ENCODE measurements around the gene CDC42EP5. TPM values are rescaled to one million over a fixed set of nuclear protein-coding genes. Genes with fewer than 3 reads are reported as not detected.

CDC42EP5 gene
- total RNA-seq, 1 donor from 2014 or later: 6.7 TPM

DNA sequence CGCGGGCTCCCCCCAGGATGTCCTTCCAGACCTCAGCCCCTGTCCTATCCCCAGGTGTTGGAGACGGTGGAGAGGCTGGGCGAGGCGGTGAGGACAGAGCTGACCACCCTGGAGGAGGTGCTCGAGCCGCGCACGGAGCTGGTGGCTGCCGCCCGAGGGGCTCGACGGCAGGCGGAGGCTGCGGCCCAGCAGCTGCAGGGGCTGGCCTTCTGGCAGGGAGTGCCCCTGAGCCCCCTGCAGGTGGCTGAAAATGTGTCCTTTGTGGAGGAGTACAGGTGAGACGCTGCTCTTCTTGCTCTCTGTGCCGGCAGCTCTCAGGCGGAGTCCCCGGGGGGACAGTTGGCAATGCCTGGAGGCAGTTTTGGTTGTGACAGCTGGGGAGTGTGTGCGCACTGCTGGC, 51.0 kb downstream of the CDC42EP5 start:
- no peak overlapping the region for H3K27ac Mint-ChIP-seq (ENCODE audit: unreplicated experiment)
- no peaks in the 10 kb centered on the region for H3K27me3 Mint-ChIP-seq (ENCODE audit: low read depth)
- peaks cover 31% of the 10 kb centered on the region for H3K36me3 Mint-ChIP-seq (ENCODE audit: low read depth)
- H3K4me1 Mint-ChIP-seq: peaks cover 50% of the 10 kb centered on the region
- no peak for DNase-seq (ENCODE audit: low read depth, low spot score)
- no peaks in the 10 kb centered on the region for H3K9me3 Mint-ChIP-seq
- TF ChIP-seq, protein P1, sequence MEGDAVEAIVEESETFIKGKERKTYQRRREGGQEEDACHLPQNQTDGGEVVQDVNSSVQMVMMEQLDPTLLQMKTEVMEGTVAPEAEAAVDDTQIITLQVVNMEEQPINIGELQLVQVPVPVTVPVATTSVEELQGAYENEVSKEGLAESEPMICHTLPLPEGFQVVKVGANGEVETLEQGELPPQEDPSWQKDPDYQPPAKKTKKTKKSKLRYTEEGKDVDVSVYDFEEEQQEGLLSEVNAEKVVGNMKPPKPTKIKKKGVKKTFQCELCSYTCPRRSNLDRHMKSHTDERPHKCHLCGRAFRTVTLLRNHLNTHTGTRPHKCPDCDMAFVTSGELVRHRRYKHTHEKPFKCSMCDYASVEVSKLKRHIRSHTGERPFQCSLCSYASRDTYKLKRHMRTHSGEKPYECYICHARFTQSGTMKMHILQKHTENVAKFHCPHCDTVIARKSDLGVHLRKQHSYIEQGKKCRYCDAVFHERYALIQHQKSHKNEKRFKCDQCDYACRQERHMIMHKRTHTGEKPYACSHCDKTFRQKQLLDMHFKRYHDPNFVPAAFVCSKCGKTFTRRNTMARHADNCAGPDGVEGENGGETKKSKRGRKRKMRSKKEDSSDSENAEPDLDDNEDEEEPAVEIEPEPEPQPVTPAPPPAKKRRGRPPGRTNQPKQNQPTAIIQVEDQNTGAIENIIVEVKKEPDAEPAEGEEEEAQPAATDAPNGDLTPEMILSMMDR (conservative IDR thresholded peaks at IDR 0.05): no peak
- peak overlapping the region; percentile 82 for H3K4me3 Mint-ChIP-seq

DNA sequence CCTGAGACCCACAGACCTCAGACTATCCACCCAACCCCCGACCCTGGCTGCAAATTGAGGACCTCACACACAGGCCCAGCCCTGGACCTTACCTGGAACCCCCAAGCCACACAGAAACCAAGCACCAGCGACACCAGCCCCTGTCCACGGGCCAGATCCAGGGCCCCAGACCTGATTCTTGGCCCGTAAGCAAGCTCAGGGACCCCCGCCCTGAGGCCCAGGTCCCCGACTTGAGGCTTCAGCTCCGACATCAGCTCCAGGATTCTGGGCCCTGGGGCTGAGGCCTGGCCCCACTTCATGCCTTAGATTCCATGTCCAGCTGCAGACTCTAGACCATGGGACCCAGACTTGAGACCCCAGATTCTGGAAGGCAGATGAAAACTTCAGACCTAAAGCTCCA, 51.6 kb downstream of the CDC42EP5 start:
- TF ChIP-seq, protein P1 (conservative IDR thresholded peaks at IDR 0.05): no peak
- H3K9me3 Mint-ChIP-seq: no peaks in the 10 kb centered on the region
- H3K27me3 Mint-ChIP-seq (ENCODE audit: low read depth): no peaks in the 10 kb centered on the region
- H3K4me1 Mint-ChIP-seq: peaks cover 49% of the 10 kb centered on the region
- peak overlapping the region; percentile 94 for H3K27ac Mint-ChIP-seq (ENCODE audit: unreplicated experiment)
- peaks cover 30% of the 10 kb centered on the region for H3K36me3 Mint-ChIP-seq (ENCODE audit: low read depth)
- no peak for DNase-seq (ENCODE audit: low read depth, low spot score)
- peak overlapping the region; percentile 82 for H3K4me3 Mint-ChIP-seq

DNA sequence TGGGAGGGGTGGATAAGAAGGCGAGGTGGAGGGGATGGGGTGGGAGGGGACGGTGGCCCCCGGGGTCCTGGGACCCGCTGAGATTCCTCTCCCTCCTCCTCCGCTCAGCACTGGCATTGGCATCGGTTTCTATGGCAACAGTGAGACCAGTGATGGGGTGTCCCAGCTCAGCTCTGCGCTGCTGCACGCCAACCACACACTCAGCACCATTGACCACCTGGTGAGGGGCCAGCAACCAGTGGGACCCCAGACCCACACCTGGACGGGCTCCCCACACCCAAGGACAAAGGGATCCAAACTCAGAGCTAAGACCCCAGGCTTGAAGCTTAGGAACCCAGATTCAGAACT, 52.0 kb downstream of the CDC42EP5 start:
- Mint-ChIP-seq H3K9me3 (no peaks in the 10 kb centered on the region), H3K4me3 (peak overlapping the region; percentile 83), H3K27ac (ENCODE audit: unreplicated experiment) (peak overlapping the region; percentile 94), H3K36me3 (ENCODE audit: low read depth) (peaks cover 29% of the 10 kb centered on the region), H3K27me3 (ENCODE audit: low read depth) (no peaks in the 10 kb centered on the region), H3K4me1 (peaks cover 45% of the 10 kb centered on the region)
- TF ChIP-seq, protein P1 (conservative IDR thresholded peaks at IDR 0.05): no peak
- DNase-seq (ENCODE audit: low read depth, low spot score): no peak

DNA sequence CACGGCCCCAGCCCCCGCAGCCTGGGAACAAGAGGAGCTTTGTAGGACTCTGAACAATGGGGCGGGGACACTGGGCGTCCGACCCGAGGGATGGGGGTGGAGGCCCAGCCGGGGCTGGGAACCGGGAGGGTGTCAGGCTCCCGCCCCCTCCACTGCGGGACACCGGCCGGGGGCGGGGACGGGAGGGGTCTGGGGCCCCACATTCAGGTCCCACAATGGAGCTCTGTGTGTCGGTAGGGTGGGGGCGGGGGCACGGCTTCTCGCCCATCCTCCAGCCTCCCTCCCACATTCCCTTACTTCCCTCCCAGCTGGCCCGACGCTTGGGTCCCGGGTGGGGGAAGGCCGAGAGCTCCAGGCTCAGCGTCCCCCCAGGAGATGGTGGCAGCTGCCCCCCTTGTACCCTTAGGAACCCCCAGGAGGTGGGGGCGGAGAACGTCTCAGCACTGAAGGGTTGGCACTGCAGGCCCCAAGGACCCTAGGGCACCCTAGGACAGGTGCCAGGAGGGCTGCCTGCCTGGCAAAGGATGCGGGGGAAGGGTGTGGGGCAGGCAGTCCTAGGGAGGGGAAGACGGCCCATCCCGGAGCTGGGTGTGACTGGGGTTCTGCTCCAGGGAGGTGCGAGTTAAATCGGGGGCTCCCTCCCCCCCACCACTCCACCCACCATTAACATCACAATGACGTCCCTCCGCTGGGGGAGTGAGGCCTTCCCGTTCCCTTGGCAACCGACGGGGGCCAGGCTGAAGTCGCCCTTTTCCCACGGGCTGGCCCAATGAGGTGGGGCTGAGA, 52.5 kb downstream of the CDC42EP5 start:
- Mint-ChIP-seq H3K27me3 (ENCODE audit: low read depth) (no peaks in the 10 kb centered on the region), H3K4me1 (peaks cover 41% of the 10 kb centered on the region), H3K27ac (ENCODE audit: unreplicated experiment) (peak overlapping the region; percentile 95), H3K4me3 (peak overlapping the region; percentile 83), H3K36me3 (ENCODE audit: low read depth) (peaks cover 29% of the 10 kb centered on the region), H3K9me3 (no peaks in the 10 kb centered on the region)
- peak; percentile 82 for DNase-seq (ENCODE audit: low read depth, low spot score)
- TF ChIP-seq, protein P1 (conservative IDR thresholded peaks at IDR 0.05): no peak

DNA sequence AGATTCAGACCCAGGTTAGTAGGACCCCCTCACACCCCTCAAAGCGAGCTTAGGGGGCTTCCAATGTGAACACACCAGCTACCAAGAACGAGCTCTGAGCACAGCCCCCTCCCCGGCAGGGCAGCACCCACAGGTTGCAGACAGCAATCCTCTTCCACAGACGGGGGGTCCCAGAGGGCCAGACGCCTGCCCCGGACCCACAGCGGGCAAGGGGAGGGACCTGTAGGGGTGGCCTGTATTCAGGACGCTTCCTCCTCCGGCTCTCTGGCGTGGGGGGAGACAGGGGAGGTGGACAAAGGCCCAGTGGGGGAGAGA, 53.1 kb downstream of the CDC42EP5 start:
- Mint-ChIP-seq H3K4me1 (peaks cover 42% of the 10 kb centered on the region), H3K36me3 (ENCODE audit: low read depth) (peaks cover 28% of the 10 kb centered on the region), H3K4me3 (peak overlapping the region; percentile 83), H3K27ac (ENCODE audit: unreplicated experiment) (peak overlapping the region; percentile 95), H3K27me3 (ENCODE audit: low read depth) (no peaks in the 10 kb centered on the region), H3K9me3 (no peaks in the 10 kb centered on the region)
- DNase-seq (ENCODE audit: low read depth, low spot score): no peak
- TF ChIP-seq, protein P1 (conservative IDR thresholded peaks at IDR 0.05): no peak
